Measurements from ENCODE around the gene ADI1.

DNA sequence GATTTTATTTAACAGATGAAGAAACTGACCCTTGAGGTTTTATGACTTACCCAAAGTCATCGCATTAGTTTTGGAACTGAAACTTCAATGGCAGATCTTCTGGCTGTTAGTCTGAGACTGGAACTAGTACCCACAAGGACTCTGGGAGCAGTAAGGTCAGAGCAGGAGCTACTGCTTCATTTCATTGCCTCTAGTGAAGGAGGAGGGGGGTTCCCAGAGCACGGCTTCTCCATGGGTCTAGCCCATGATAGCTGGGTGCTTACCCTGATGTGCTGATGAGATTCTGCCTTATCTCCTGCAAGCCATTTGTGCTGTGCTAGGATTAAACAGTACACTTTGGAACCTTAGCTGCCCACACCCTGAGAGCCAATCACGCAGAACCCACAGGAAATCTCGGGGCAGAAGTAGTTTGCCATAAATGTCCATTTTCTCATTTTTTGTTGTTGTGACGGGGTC lies 44.2 kb upstream of the ADI1 start:
- TF ChIP-seq, protein P1, sequence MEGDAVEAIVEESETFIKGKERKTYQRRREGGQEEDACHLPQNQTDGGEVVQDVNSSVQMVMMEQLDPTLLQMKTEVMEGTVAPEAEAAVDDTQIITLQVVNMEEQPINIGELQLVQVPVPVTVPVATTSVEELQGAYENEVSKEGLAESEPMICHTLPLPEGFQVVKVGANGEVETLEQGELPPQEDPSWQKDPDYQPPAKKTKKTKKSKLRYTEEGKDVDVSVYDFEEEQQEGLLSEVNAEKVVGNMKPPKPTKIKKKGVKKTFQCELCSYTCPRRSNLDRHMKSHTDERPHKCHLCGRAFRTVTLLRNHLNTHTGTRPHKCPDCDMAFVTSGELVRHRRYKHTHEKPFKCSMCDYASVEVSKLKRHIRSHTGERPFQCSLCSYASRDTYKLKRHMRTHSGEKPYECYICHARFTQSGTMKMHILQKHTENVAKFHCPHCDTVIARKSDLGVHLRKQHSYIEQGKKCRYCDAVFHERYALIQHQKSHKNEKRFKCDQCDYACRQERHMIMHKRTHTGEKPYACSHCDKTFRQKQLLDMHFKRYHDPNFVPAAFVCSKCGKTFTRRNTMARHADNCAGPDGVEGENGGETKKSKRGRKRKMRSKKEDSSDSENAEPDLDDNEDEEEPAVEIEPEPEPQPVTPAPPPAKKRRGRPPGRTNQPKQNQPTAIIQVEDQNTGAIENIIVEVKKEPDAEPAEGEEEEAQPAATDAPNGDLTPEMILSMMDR (IDR thresholded peaks at IDR 0.05), result no peak
- TF ChIP-seq POLR2A (IDR thresholded peaks at IDR 0.05), result no peak

Measured in breast epithelium (tissue), 3 donors.